Cardiac muscle cell (in vitro differentiated cells and primary cell): ENCODE data around the gene SURF6. TPM values are rescaled to one million over a fixed set of nuclear protein-coding genes. Genes with fewer than 3 reads are reported as not detected.

ENCODE experiments used
- DNase-seq, 2 donors: peaks; one replicate each; pipeline versions ENCODE4 v3.0.0 to v3.0.0-alpha.2; 2010 to 2017; ENCODE audit warnings: low read depth in 1 of 2, low spot score in 1 of 2
- H3K27ac ChIP-seq: fragments of 200-600 bp; sonication (generic); 2 replicates; pipeline ENCODE4 v1.5.1; 2016
- H3K27me3 ChIP-seq: fragments of 200-600 bp; sonication (generic); 2 replicates; pipeline ENCODE4 v1.6.0; 2016; ENCODE audit warnings: control low read depth
- H3K36me3 ChIP-seq: fragments of 200-600 bp; sonication (generic); 2 replicates; pipeline ENCODE4 v1.5.1; 2016; ENCODE audit warnings: control low read depth
- H3K4me1 ChIP-seq: fragments of 200-600 bp; sonication (generic); 2 replicates; pipeline ENCODE4 v1.8.1; 2017; ENCODE audit warnings: low read depth, mild to moderate bottlenecking, mixed run types
- H3K4me3 ChIP-seq: fragments of 200-600 bp; sonication (generic); 2 replicates; pipeline ENCODE4 v1.5.1; 2016; ENCODE audit warnings: mild to moderate bottlenecking
- H3K9me3 ChIP-seq: fragments of 200-600 bp; sonication (generic); 2 replicates; pipeline ENCODE4 v1.5.1; 2017; ENCODE audit warnings: low read depth, mild to moderate bottlenecking, control low read depth
- polyA plus RNA-seq: library from polyadenylated mRNA; unstranded; fragments of >200 nt; fragmentation: Nextera tagmentation; extraction: Ambion mirVana; gene quantifications from 2 replicates; pipeline ENCODE4 v1.2.1, GENCODE V29; 2016
- total RNA-seq: library from RNA; depleted of rRNA; stranded (reverse); fragments of >200 nt; gene quantifications from 2 replicates; pipeline ENCODE4 v1.2.3, GENCODE V29; 2016
- TF ChIP-seq, protein P1 (sequence below): IDR thresholded peaks from 2 replicates; pipeline ENCODE4 v1.5.1; 2012; ENCODE audit warnings: low read depth, mild to moderate bottlenecking, low read length

The SURF6 gene
- total and polyA plus RNA-seq, 2 experiments from 2014 or later = 26.9 to 33.6 TPM

DNA sequence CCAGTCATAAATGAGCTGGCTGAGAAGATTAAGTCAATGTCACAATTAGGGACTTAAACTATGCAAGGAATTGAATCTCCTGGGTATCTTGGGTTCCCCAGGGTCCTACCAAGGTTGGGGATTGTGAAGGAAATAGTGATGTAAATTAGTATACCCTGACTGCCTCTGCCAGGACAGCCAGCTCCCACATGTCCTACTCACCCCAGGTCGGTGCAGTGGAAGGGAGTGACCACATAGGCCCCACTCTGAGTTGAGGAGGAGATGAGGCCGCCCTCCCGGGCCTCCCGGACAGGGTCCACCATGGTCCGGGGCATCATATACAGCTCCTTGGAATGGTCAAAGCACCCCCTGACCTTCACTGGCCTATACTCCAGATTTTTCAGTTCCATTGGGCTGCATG, 17.6 kb upstream of the SURF6 start:
- Histone ChIP-seq H3K27me3 (no peaks in the 10 kb centered on the region), H3K4me3 (no peak overlapping the region), H3K27ac (no peak overlapping the region), H3K9me3 (no peaks in the 10 kb centered on the region), H3K4me1 (peaks cover 12% of the 10 kb centered on the region), H3K36me3 (peaks cover 44% of the 10 kb centered on the region)
- DNase-seq = no peak
- TF ChIP-seq, protein P1, sequence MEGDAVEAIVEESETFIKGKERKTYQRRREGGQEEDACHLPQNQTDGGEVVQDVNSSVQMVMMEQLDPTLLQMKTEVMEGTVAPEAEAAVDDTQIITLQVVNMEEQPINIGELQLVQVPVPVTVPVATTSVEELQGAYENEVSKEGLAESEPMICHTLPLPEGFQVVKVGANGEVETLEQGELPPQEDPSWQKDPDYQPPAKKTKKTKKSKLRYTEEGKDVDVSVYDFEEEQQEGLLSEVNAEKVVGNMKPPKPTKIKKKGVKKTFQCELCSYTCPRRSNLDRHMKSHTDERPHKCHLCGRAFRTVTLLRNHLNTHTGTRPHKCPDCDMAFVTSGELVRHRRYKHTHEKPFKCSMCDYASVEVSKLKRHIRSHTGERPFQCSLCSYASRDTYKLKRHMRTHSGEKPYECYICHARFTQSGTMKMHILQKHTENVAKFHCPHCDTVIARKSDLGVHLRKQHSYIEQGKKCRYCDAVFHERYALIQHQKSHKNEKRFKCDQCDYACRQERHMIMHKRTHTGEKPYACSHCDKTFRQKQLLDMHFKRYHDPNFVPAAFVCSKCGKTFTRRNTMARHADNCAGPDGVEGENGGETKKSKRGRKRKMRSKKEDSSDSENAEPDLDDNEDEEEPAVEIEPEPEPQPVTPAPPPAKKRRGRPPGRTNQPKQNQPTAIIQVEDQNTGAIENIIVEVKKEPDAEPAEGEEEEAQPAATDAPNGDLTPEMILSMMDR = no peak

DNA sequence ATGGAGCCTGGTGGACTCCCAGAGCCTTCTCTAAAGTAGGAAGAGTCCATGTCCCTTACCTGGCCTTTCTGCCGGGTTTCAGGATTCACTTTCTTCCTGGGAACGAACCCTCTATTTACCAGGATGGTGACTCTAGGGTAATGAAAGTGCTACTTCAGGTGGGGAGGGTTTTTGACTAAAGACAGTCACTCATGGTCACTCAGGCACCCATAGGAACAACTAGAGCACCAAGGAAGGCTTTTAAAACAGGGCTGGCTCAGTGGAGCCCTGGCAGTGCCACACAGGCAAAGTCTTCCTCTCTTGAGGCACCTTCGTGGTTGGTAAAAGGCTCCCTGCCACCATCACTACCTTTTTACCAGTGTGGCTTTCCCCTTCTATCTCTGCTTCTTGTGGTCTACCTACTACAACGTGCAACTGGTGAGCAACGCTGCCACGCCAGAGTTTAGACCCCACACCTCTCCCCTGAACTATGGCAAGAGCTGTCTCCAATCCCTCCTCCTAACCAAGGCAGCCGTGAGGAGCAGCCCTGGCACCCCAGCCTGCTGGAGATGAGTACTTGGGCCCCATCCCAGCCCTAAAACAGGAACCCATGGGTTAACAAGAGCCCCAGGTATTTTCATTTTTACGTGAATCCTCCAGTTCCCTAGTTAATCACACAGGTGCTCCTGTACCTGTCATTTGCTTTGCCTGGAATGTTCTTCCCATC, 16.8 kb upstream of the SURF6 start:
- Histone ChIP-seq H3K27ac (peak overlapping the region; percentile 42), H3K9me3 (no peaks in the 10 kb centered on the region), H3K27me3 (no peaks in the 10 kb centered on the region), H3K4me1 (peaks cover 12% of the 10 kb centered on the region), H3K4me3 (no peak overlapping the region), H3K36me3 (peaks cover 44% of the 10 kb centered on the region)
- TF ChIP-seq, protein P1 = no peak
- no peak for DNase-seq

DNA sequence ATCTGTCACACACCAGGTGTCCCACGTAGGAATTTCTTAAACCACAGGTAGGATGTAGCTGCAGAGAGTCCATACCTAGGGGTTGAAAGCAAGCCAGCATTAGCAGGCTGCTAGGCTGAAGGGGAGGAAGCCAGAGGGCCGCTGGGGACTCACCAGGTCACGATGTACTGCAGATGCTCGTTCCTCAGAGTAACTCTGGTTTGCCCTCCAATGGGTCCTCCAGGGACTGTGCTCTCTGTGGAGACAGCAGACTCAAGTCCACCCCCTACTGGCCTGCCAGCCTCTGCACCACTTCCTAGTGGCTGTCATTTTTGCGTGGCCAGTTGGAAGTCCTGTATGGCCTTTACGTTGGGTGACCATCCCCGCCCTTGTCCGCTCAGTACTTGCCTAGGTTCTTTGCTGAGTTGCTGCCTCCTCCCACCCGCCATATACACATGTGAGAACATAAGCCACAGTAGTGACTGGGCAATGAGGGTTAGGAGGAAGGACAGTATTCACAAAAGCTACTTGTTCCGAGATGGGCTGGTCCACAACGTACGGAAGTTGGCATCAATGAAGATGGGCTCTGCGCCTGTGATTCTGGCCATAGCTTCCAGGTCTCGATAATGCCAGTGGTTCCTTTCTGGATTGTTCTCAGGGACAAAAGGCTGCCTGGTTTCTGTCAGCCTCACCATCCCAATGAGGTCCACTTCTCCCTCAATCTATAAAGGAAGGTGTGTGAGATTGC, 16.1 kb upstream of the SURF6 start:
- H3K4me3 ChIP-seq = no peak overlapping the region
- no peaks in the 10 kb centered on the region for H3K9me3 ChIP-seq
- H3K27me3 ChIP-seq = no peaks in the 10 kb centered on the region
- H3K27ac ChIP-seq = peak overlapping the region; percentile 42
- H3K4me1 ChIP-seq = peaks cover 10% of the 10 kb centered on the region
- DNase-seq = peak; percentile 69
- peaks cover 44% of the 10 kb centered on the region for H3K36me3 ChIP-seq
- TF ChIP-seq, protein P1 = peak; percentile 69

DNA sequence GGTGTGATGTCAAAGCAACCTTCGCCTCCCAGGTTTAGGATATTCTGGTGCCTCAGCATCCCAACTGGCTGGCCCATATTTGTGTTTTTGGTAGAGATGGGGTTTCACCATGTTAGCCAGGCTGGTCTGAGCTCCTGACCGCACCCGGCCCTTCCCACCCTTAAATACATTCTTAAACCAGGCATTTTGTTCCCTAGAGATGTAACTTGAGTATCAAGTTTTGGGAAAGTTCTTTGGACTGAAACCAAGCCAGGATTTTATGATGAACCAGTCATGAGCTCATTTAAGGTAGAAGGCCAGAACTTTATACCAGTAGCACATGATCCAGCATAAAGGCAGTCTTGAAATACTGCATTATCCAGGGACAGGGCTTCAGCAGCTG, 15.5 kb upstream of the SURF6 start:
- H3K27me3 ChIP-seq = no peaks in the 10 kb centered on the region
- DNase-seq = no peak
- H3K36me3 ChIP-seq = peaks cover 44% of the 10 kb centered on the region
- H3K27ac ChIP-seq = peak overlapping the region; percentile 42
- H3K4me3 ChIP-seq = no peak overlapping the region
- H3K9me3 ChIP-seq = no peaks in the 10 kb centered on the region
- H3K4me1 ChIP-seq = peaks cover 8% of the 10 kb centered on the region
- TF ChIP-seq, protein P1 = no peak

DNA sequence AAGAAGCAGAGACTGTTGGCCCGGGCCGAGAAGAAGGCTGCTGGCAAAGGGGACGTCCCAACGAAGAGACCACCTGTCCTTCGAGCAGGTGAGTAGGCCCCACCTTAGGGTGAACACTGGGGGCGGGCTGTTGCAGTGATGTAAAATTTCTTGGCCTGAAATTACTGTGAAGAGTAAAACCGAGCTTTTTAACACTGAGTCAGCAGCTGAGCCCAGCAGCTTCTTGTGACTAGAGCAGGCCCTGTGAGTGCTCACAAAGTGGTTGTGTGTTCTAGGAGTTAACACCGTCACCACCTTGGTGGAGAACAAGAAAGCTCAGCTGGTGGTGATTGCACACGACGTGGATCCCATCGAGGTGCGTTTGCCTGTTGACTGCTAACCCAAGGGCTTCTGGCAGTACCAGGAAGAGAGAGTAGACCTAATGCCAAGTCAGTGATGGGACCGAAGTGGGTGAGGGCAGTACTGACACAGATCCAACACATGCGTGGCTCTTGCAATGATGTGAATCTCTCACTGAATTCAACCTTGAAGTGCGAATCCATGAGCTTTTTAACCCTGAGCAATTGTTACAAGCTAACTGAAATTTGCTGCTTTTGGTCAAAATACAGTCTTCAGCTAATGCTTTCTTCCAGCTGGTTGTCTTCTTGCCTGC, 14.1 kb upstream of the SURF6 start:
- no peak overlapping the region for H3K4me3 ChIP-seq
- TF ChIP-seq, protein P1 = no peak
- peak overlapping the region; percentile 99 for H3K27ac ChIP-seq
- no peak for DNase-seq
- no peaks in the 10 kb centered on the region for H3K9me3 ChIP-seq
- peaks cover 4% of the 10 kb centered on the region for H3K4me1 ChIP-seq
- H3K27me3 ChIP-seq = no peaks in the 10 kb centered on the region
- H3K36me3 ChIP-seq = peaks cover 47% of the 10 kb centered on the region
